NCI-H345 treated with DMSO at 0.1 percent for 48 hours (cell line): ENCODE measurements around the gene ARHGEF11.

ENCODE experiments used
- DNase-seq: peaks from one replicate; lab custom pipeline; 2025; ENCODE audit not compliant: unreplicated experiment; lab: John Stamatoyannopoulos, UW

Gene ARHGEF11

GRCh38 chr1:157047062-157047410 is 1.5 kb upstream of the ARHGEF11 start:
- no peak for DNase-seq

- DNase-seq: no peak
These were observed 1.2 kb downstream of the ARHGEF11 start for GRCh38 chr1:157044326-157044725.

- no peak for DNase-seq
These were observed 1.9 kb downstream of the ARHGEF11 start for GRCh38 chr1:157043685-157044084.

- no peak for DNase-seq
These were observed 2.7 kb downstream of the ARHGEF11 start for GRCh38 chr1:157042846-157043245.

GRCh38 chr1:157040802-157041201 is 4.7 kb downstream of the ARHGEF11 start:
- DNase-seq: no peak

- no peak for DNase-seq
These were observed 10.4 kb downstream of the ARHGEF11 start for GRCh38 chr1:157035121-157035520.

GRCh38 chr1:157034137-157034800 is 11.3 kb downstream of the ARHGEF11 start:
- DNase-seq: no peak

- DNase-seq: no peak
These were observed 12.1 kb downstream of the ARHGEF11 start for GRCh38 chr1:157033357-157033876.

GRCh38 chr1:157032303-157032702 is 13.2 kb downstream of the ARHGEF11 start:
- DNase-seq: no peak

GRCh38 chr1:157030728-157031127 is 14.8 kb downstream of the ARHGEF11 start:
- DNase-seq: no peak

GRCh38 chr1:157028674-157029073 is 16.9 kb downstream of the ARHGEF11 start:
- no peak for DNase-seq

- DNase-seq: no peak
These were observed 19.7 kb downstream of the ARHGEF11 start for GRCh38 chr1:157025856-157026255.

GRCh38 chr1:157025385-157025784 is 20.2 kb downstream of the ARHGEF11 start:
- no peak for DNase-seq

GRCh38 chr1:157021688-157022087 is 23.9 kb downstream of the ARHGEF11 start:
- no peak for DNase-seq

- DNase-seq: no peak
These were observed 26.1 kb downstream of the ARHGEF11 start for GRCh38 chr1:157019457-157019856.

GRCh38 chr1:157011845-157012244 is 33.7 kb downstream of the ARHGEF11 start:
- DNase-seq: no peak

- DNase-seq: no peak
These were observed 37.0 kb downstream of the ARHGEF11 start for GRCh38 chr1:157008502-157008901.

GRCh38 chr1:157007306-157007705 is 38.2 kb downstream of the ARHGEF11 start:
- no peak for DNase-seq

GRCh38 chr1:157006676-157007075 is 38.9 kb downstream of the ARHGEF11 start:
- no peak for DNase-seq

- no peak for DNase-seq
These were observed 39.6 kb downstream of the ARHGEF11 start for GRCh38 chr1:157005965-157006364.

- no peak for DNase-seq
These were observed 40.7 kb downstream of the ARHGEF11 start for GRCh38 chr1:157004806-157005205.

GRCh38 chr1:157004327-157004726 is 41.2 kb downstream of the ARHGEF11 start:
- DNase-seq: no peak

GRCh38 chr1:157001304-157001703 is 44.2 kb downstream of the ARHGEF11 start:
- DNase-seq: no peak
